A549 (cell line): Measurements from ENCODE around the gene CFAP92. TPM values are rescaled to one million over a fixed set of nuclear protein-coding genes. Genes with fewer than 3 reads are reported as not detected.

Experiments used
- polyA plus RNA-seq, 4 experiments: library from polyadenylated mRNA; depleted of rRNA in 3 of 4; stranded (reverse); fragments of >200 nt; fragmentation: RNase III in 1 of 4; extraction: RNeasy Plus Mini Kit Qiagen cat#74134 plus additional on column Dnase treatment in 1 of 4; gene quantifications; 2 replicates in 3 of 4; 3 replicates in 1 of 4; pipeline ENCODE4 v1.2.3, GENCODE V29; 2011 to 2017
- small RNA-seq, 6 experiments: library from RNA; depleted of rRNA; stranded (forward); fragments of <200 nt; gene quantifications; one replicate each; pipeline ENCODE3, GENCODE V24; 2012

CFAP92 gene
- polyA plus RNA-seq, 2 of the 4 experiments (the other 2 are of a cell fraction): not detected

Small RNAs within 50 kb of the gene (small RNA-seq; reads per million reads assigned to genes)
- gene AC112484.4: 0 reads per million in 6 experiments

Other genes with a start within 250 kb of the CFAP92 start
- 24.1 and 26.1 TPM in 2 replicates for gene ACAD9, start 114.5 kb downstream of the CFAP92 start, polyA plus RNA-seq (2011; rRNA removed)
- gene ACAD9, start 114.5 kb downstream of the CFAP92 start, polyA plus RNA-seq (2017; fragmentation: RNase III; extraction: RNeasy Plus Mini Kit Qiagen cat#74134 plus additional on column Dnase treatment): 28.3 to 29.2 TPM (median 28.7 TPM) in 3 replicates
- 0.04 and 0.07 TPM in 2 replicates for gene EFCC1, start 7.2 kb upstream of the CFAP92 start, polyA plus RNA-seq (2011; rRNA removed)
- not detected in 3 replicates for gene EFCC1, start 7.2 kb upstream of the CFAP92 start, polyA plus RNA-seq (2017; fragmentation: RNase III; extraction: RNeasy Plus Mini Kit Qiagen cat#74134 plus additional on column Dnase treatment)
- not detected in 2 replicates for gene GP9, start 66.7 kb upstream of the CFAP92 start, polyA plus RNA-seq (2011; rRNA removed)
- not detected in 3 replicates for gene GP9, start 66.7 kb upstream of the CFAP92 start, polyA plus RNA-seq (2017; fragmentation: RNase III; extraction: RNeasy Plus Mini Kit Qiagen cat#74134 plus additional on column Dnase treatment)
- gene RAB43, start 127.7 kb upstream of the CFAP92 start, polyA plus RNA-seq (2011; rRNA removed): 1.6 and 2.6 TPM in 2 replicates
- 2.0 to 3.0 TPM (median 2.9 TPM) in 3 replicates for gene RAB43, start 127.7 kb upstream of the CFAP92 start, polyA plus RNA-seq (2017; fragmentation: RNase III; extraction: RNeasy Plus Mini Kit Qiagen cat#74134 plus additional on column Dnase treatment)
- 21.3 and 27.6 TPM in 2 replicates for gene ISY1, start 167.0 kb upstream of the CFAP92 start, polyA plus RNA-seq (2011; rRNA removed)
- gene ISY1, start 167.0 kb upstream of the CFAP92 start, polyA plus RNA-seq (2017; fragmentation: RNase III; extraction: RNeasy Plus Mini Kit Qiagen cat#74134 plus additional on column Dnase treatment): 21.4 to 24.1 TPM (median 23.2 TPM) in 3 replicates
- gene CNBP, start 189.8 kb upstream of the CFAP92 start, polyA plus RNA-seq (2011; rRNA removed): 309 and 365 TPM in 2 replicates
- gene CNBP, start 189.8 kb upstream of the CFAP92 start, polyA plus RNA-seq (2017; fragmentation: RNase III; extraction: RNeasy Plus Mini Kit Qiagen cat#74134 plus additional on column Dnase treatment): 304 to 324 TPM (median 312 TPM) in 3 replicates